H9 (cell line): ENCODE results near the gene RERE. TPM values are rescaled to one million over a fixed set of nuclear protein-coding genes. Genes with fewer than 3 reads are reported as not detected.

Experiments used
- DNase-seq: peaks from one replicate; pipeline ENCODE4 v3.0.0-alpha.2; 2017
- H2AFZ ChIP-seq: one replicate; pipeline ENCODE4 v1.6.1; 2013; ENCODE audit warnings: mild to moderate bottlenecking, low read length, control low read depth, moderate library complexity
- H2AK5ac ChIP-seq: 2 replicates; pipeline ENCODE4 v1.6.1; 2013; ENCODE audit warnings: low read length, control low read depth, mixed read lengths; ENCODE audit not compliant: insufficient read length
- H2BK120ac ChIP-seq: one replicate; pipeline ENCODE4 v1.6.1; 2013; ENCODE audit warnings: low read depth, mild to moderate bottlenecking, low read length, control low read depth, inconsistent platforms; ENCODE audit not compliant: poor library complexity, severe bottlenecking
- H2BK12ac ChIP-seq: 2 replicates; pipeline ENCODE4 v1.6.1; 2013; ENCODE audit warnings: low read length, control low read depth, mixed read lengths, low read depth; ENCODE audit not compliant: insufficient read length
- H2BK15ac ChIP-seq: 2 replicates; pipeline ENCODE4 v1.6.1; 2013; ENCODE audit warnings: low read depth, low read length, control low read depth
- H2BK20ac ChIP-seq: one replicate; pipeline ENCODE4 v1.6.1; 2013; ENCODE audit warnings: low read depth, mild to moderate bottlenecking, low read length, control low read depth, inconsistent platforms; ENCODE audit not compliant: poor library complexity, severe bottlenecking
- H2BK5ac ChIP-seq: 2 replicates; pipeline ENCODE4 v1.6.1; 2013; ENCODE audit warnings: low read length, control low read depth, mixed read lengths; ENCODE audit not compliant: insufficient read length
- H3K14ac ChIP-seq: 2 replicates; pipeline ENCODE4 v1.6.1; 2013; ENCODE audit warnings: low read length, control low read depth; ENCODE audit not compliant: insufficient read depth
- H3K18ac ChIP-seq: 2 replicates; pipeline ENCODE4 v1.6.1; 2013; ENCODE audit warnings: low read depth, mild to moderate bottlenecking, mixed read lengths, low read length, control low read depth; ENCODE audit not compliant: insufficient read length
- H3K23ac ChIP-seq: 2 replicates; pipeline ENCODE4 v1.6.1; 2013; ENCODE audit warnings: low read length, control low read depth, mixed read lengths, low read depth; ENCODE audit not compliant: insufficient read length
- H3K23me2 ChIP-seq: 2 replicates; pipeline ENCODE4 v1.6.1; 2013; ENCODE audit warnings: low read depth, mild to moderate bottlenecking, mixed read lengths, low read length, control low read depth; ENCODE audit not compliant: insufficient read length, poor library complexity, severe bottlenecking
- H3K27ac ChIP-seq: 2 replicates; pipeline ENCODE4 v1.5.1; 2013; ENCODE audit warnings: low read length, control low read depth, mixed read lengths, low read depth; ENCODE audit not compliant: insufficient read length
- H3K27me3 ChIP-seq: 2 replicates; pipeline ENCODE4 v1.6.1; 2013; ENCODE audit warnings: low read length, control low read depth, inconsistent platforms; ENCODE audit not compliant: insufficient read depth
- H3K4ac ChIP-seq: 2 replicates; pipeline ENCODE4 v1.6.1; 2013; ENCODE audit warnings: low read depth, mild to moderate bottlenecking, control low read depth, inconsistent platforms, low read length, moderate library complexity
- H3K4me1 ChIP-seq: 2 replicates; pipeline ENCODE4 v1.6.1; 2013; ENCODE audit warnings: low read length, control low read depth, inconsistent platforms; ENCODE audit not compliant: insufficient read depth
- H3K4me2 ChIP-seq: 2 replicates; pipeline ENCODE4 v1.6.1; 2013; ENCODE audit warnings: low read length, control low read depth, mixed read lengths; ENCODE audit not compliant: insufficient read length, insufficient read depth
- H3K56ac ChIP-seq: 2 replicates; pipeline ENCODE4 v1.6.1; 2013; ENCODE audit warnings: low read depth, mild to moderate bottlenecking, mixed read lengths, low read length, control low read depth; ENCODE audit not compliant: insufficient read length
- H3K79me1 ChIP-seq: 2 replicates; pipeline ENCODE4 v1.6.1; 2013; ENCODE audit warnings: low read depth, mild to moderate bottlenecking, moderate library complexity, low read length, control low read depth, inconsistent platforms; ENCODE audit not compliant: insufficient read depth, poor library complexity, severe bottlenecking
- H3K79me2 ChIP-seq: 2 replicates; pipeline ENCODE4 v1.6.1; 2013; ENCODE audit warnings: low read length, control low read depth, inconsistent platforms; ENCODE audit not compliant: insufficient read depth
- H3K9ac ChIP-seq: 2 replicates; pipeline ENCODE4 v1.6.1; 2013; ENCODE audit warnings: low read length, control low read depth, mixed read lengths; ENCODE audit not compliant: insufficient read length; ENCODE audit errors: extremely low read depth
- H3K9me3 ChIP-seq: one replicate; pipeline ENCODE4 v1.6.1; 2013; ENCODE audit warnings: low read depth, low read length, inconsistent platforms; ENCODE audit not compliant: control insufficient read depth
- H3T11ph ChIP-seq: one replicate; pipeline ENCODE4 v1.6.1; 2013; ENCODE audit warnings: mild to moderate bottlenecking, low read length, control low read depth, inconsistent platforms
- H4K20me1 ChIP-seq: one replicate; pipeline ENCODE4 v1.6.1; 2013; ENCODE audit not compliant: control insufficient read depth, insufficient read length, insufficient read depth
- H4K5ac ChIP-seq: 2 replicates; pipeline ENCODE4 v1.6.1; 2013; ENCODE audit warnings: low read depth, mild to moderate bottlenecking, mixed read lengths, low read length, control low read depth; ENCODE audit not compliant: insufficient read length
- H4K8ac ChIP-seq: replicated peaks from 2 replicates; pipeline ENCODE4 v1.6.1; 2013; ENCODE audit warnings: low read length, control low read depth, mixed read lengths, low read depth; ENCODE audit not compliant: insufficient read length
- H4K91ac ChIP-seq: 2 replicates; pipeline ENCODE4 v1.6.1; 2013; ENCODE audit warnings: low read depth, mild to moderate bottlenecking, moderate library complexity, mixed read lengths, low read length, control low read depth; ENCODE audit not compliant: insufficient read length
- H3K27ac Mint-ChIP-seq, 3 experiments: 2 replicates in 2 of 3; 3 replicates in 1 of 3; pipeline ENCODE4 v1.8.0; 2020 to 2021; ENCODE audit warnings: mixed read lengths in 3 of 3, mild to moderate bottlenecking in 1 of 3, moderate library complexity in 1 of 3
- H3K27me3 Mint-ChIP-seq: 2 replicates; pipeline ENCODE4 v1.8.0; 2021; ENCODE audit warnings: low read depth, mild to moderate bottlenecking, moderate library complexity, mixed read lengths
- H3K36me3 Mint-ChIP-seq, 3 experiments: 2 replicates in 2 of 3; 3 replicates in 1 of 3; pipeline ENCODE4 v1.8.0; 2020 to 2021; ENCODE audit warnings: low read depth in 3 of 3, mixed read lengths in 3 of 3; ENCODE audit not compliant: insufficient read depth in 1 of 3
- H3K4me1 Mint-ChIP-seq, 2 experiments: 2 replicates each; pipeline ENCODE4 v1.8.0; 2020; ENCODE audit warnings: mixed read lengths in 2 of 2
- H3K4me3 Mint-ChIP-seq, 2 experiments: 2 replicates in 1 of 2; 3 replicates in 1 of 2; pipeline ENCODE4 v1.8.0; 2020 to 2021; ENCODE audit warnings: mild to moderate bottlenecking in 2 of 2, mixed read lengths in 2 of 2, moderate library complexity in 1 of 2
- H3K9me3 Mint-ChIP-seq, 2 experiments: 2 replicates in 1 of 2; 3 replicates in 1 of 2; pipeline ENCODE4 v1.8.0; 2020; ENCODE audit warnings: mild to moderate bottlenecking in 2 of 2, mixed read lengths in 2 of 2, moderate library complexity in 1 of 2
- CTCF ChIP-seq: fragments of 200-600 bp; sonication (generic); conservative IDR thresholded peaks from 3 replicates; pipeline ENCODE4 v1.8.0; 2021; ENCODE audit warnings: antibody characterized with exemption, mild to moderate bottlenecking
- WGBS: extraction: QIAGEN DNeasy Blood & Tissue Kit; methylation state at CpG from one replicate; pipeline ENCODE4 v1.1.7; 2013; ENCODE audit warnings: missing lambda C conversion rate, low lambda C conversion rate, mixed read lengths; ENCODE audit not compliant: insufficient read length; ENCODE audit errors: extremely low coverage; 5-methylcytosine and 5-hydroxymethylcytosine counted together
- total RNA-seq: library from RNA; stranded (reverse); gene quantifications from 2 replicates; pipeline ENCODE4 v1.2.1, GENCODE V29; 2021

Gene RERE
- total RNA-seq, 1 experiment from 2014 or later: 103 TPM

DNA sequence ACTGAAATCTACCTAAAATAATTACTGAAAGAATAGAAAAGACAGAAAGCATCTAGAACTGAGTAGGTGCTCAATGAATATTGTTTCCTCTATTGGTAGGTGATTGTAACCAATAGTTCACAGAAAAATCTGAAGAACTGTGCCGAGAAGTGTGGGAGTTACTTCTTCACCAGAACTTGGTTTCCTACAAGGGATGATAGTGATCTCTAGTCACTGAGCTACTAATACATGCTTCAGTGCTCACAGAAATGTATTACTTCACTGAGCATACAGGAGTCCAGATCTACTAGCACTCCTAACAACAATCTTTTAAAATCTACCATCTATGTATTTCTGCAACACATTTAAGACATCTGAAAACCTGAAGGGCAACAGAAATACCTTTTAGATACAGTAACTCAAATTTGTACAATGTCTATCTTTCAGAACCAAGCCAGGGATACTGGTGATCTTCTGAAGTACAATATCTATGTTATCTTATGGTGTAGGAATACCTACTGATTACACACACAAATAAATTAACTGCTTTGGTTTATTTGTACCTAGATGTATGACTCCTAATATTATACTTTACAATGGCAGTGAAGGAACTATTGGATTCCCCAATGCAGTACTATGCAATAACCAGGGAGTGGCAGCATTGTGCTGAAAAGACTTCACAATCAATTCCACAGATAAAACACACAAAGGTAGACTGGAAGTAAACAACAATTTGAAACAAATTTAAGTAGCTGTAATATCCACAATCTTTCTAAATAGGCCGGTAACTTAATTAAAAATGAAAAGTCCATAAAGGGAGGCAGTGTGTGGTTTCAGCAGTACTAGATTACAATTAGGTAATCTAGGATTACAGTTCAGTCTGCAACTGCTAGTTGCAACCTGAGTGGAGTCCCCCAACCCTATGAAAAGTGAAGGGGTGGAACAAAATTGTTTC, 256.6 kb downstream of the RERE start:
- peaks cover 9% of the 10 kb centered on the region; the same call in 1 of the 2 replicates for H3K79me2 ChIP-seq
- H3K4me3 Mint-ChIP-seq: no peak overlapping the region

More for the DNA sequence above, 256.6 kb downstream of the RERE start:
- H4K91ac ChIP-seq: no peak overlapping the region
- no CpG with 5 or more reads among the region's 2 CpGs for WGBS
- no peak overlapping the region for H2AK5ac ChIP-seq
- no peak overlapping the region for H3T11ph ChIP-seq
- Mint-ChIP-seq H3K9me3 (no peaks in the 10 kb centered on the region), H3K36me3 (peaks cover 12 to 15% (median 14%) of the 10 kb centered on the region in 3 experiments; a peak in 6 of 7 replicates), H3K27ac (peak overlapping the region in 2 of 3 experiments; percentile 10 to 92; a peak in 2 of 7 replicates), H3K4me1 (peaks cover 23 to 30% of the 10 kb centered on the region in 2 experiments), H3K27me3 (no peaks in the 10 kb centered on the region)
- H2BK15ac ChIP-seq: no peak overlapping the region
- no peak overlapping the region for H2AFZ ChIP-seq
- no peak overlapping the region for H3K56ac ChIP-seq
- H3K4me2 ChIP-seq: no peak overlapping the region
- H3K23me2 ChIP-seq: no peaks in the 10 kb centered on the region
- no peak overlapping the region for H2BK120ac ChIP-seq
- no peak overlapping the region for H2BK5ac ChIP-seq
- H4K5ac ChIP-seq: no peak overlapping the region
- H3K23ac ChIP-seq: no peak overlapping the region
- H3K4me1 ChIP-seq: peaks cover 3% of the 10 kb centered on the region; the same call in 1 of the 2 replicates
- H3K4ac ChIP-seq: no peak overlapping the region
- H4K8ac ChIP-seq: no peak overlapping the region
- no peaks in the 10 kb centered on the region for H3K27me3 ChIP-seq
- no peak overlapping the region for H3K9ac ChIP-seq
- H4K20me1 ChIP-seq: no peaks in the 10 kb centered on the region
- no peaks in the 10 kb centered on the region for H3K9me3 ChIP-seq
- H3K18ac ChIP-seq: no peak overlapping the region
- H2BK20ac ChIP-seq: no peak overlapping the region
- no peak overlapping the region for H2BK12ac ChIP-seq
- DNase-seq: no peak
- no peaks in the 10 kb centered on the region for H3K79me1 ChIP-seq
- peak; percentile 93 for TF ChIP-seq CTCF
- H3K27ac ChIP-seq: no peak overlapping the region
- no peak overlapping the region for H3K14ac ChIP-seq
